GM12865 (cell line): ENCODE results near the gene NCOA6.
"Not testable (repeated sequence)": the region's sequence is repeated elsewhere in the genome, so short reads cannot be mapped to it uniquely, and the experiment has no call there.

ENCODE experiments used
- DNase-seq: peaks from one replicate; pipeline ENCODE4 v3.0.0; 2010; ENCODE audit warnings: low read depth
- H3K4me3 ChIP-seq: 2 replicates; pipeline ENCODE4 v1.5.1; 2011; ENCODE audit warnings: mild to moderate bottlenecking, low read depth, low read length, control low read depth
- CTCF ChIP-seq: IDR thresholded peaks from 2 replicates; pipeline ENCODE4 v1.5.1; 2011; ENCODE audit warnings: low read length, control low read depth, low read depth, inconsistent platforms; ENCODE audit not compliant: insufficient read depth; ENCODE audit errors: missing control alignments

Gene NCOA6

GRCh38 chr20:34724172-34724571 lies 101.3 kb downstream of the NCOA6 start:
- TF ChIP-seq CTCF, result no peak

GRCh38 chr20:34722560-34722959 lies 102.9 kb downstream of the NCOA6 start:
- DNase-seq, H3K4me3 ChIP-seq: not testable (repeated sequence)

More at GRCh38 chr20:34724172-34724571, 101.3 kb downstream of the NCOA6 start:
- H3K4me3 ChIP-seq, result no peak overlapping the region
- DNase-seq, result no peak

- no peak overlapping the region for H3K4me3 ChIP-seq
- DNase-seq, result peak; percentile 41
- no peak for TF ChIP-seq CTCF
These were observed 105.2 kb downstream of the NCOA6 start for GRCh38 chr20:34720266-34720665.

GRCh38 chr20:34719242-34720017 lies 106.0 kb downstream of the NCOA6 start:
- peak overlapping the region; percentile 32; the same call in 1 of the 2 replicates for H3K4me3 ChIP-seq
- DNase-seq, result peak; percentile 91

- H3K4me3 ChIP-seq, result no peak overlapping the region
- DNase-seq, result no peak
- no peak for TF ChIP-seq CTCF
These were observed 108.0 kb downstream of the NCOA6 start for GRCh38 chr20:34717230-34718095.

GRCh38 chr20:34716921-34717229 lies 108.6 kb downstream of the NCOA6 start:
- TF ChIP-seq CTCF, result no peak
- no peak for DNase-seq
- no peak overlapping the region for H3K4me3 ChIP-seq

- DNase-seq, result no peak
- no peak overlapping the region for H3K4me3 ChIP-seq
- no peak for TF ChIP-seq CTCF
These were observed 110.1 kb downstream of the NCOA6 start for GRCh38 chr20:34715384-34715783.

- not testable (repeated sequence) for DNase-seq, H3K4me3 ChIP-seq
These were observed 111.4 kb downstream of the NCOA6 start for GRCh38 chr20:34713944-34714515.
